Fibroblast of lung (primary cell): ENCODE measurements around the gene RUSC2.
"Not testable (repeated sequence)": the region's sequence is repeated elsewhere in the genome, so short reads cannot be mapped to it uniquely, and the experiment has no call there.

Source experiments
- CTCF ChIP-seq, 2 donors: IDR thresholded peaks in 1 of 2; conservative IDR thresholded peaks in 1 of 2; 1 replicate in 1 of 2; 2 replicates in 1 of 2; pipeline ENCODE4 v1.5.1; 2011 to 2012; ENCODE audit warnings: low read length in 2 of 2, control low read depth in 1 of 2, inconsistent platforms in 1 of 2, low read depth in 1 of 2, mild to moderate bottlenecking in 1 of 2
- EZH2 ChIP-seq: IDR thresholded peaks from 2 replicates; pipeline ENCODE4 v1.5.1; 2012; ENCODE audit warnings: low read length, control low read depth, mild to moderate bottlenecking; ENCODE audit errors: missing control alignments

DNA sequence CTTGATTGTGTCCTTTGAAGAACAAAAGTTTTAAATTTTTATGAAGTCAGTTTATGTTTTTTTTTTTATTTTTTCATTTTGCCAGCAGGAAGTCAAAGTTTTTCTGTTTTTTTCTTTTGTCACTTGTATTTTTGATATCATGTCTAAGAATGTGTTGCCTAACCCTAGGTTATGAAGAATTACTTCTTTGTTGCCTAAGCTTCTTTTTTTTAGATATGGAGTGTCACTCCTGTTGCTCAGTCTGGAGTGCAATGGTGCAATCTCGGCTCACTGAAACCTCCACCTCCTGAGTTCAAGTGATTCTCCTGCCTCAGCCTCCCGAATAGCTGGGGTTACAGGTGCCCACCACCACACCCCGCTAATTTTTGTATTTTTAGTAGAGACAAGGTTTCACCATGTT, 45.0 kb downstream of the RUSC2 start:
- not testable (repeated sequence) for TF ChIP-seq EZH2; CTCF (conservative IDR thresholded peaks at IDR 0.05 in 1 of 2, IDR thresholded peaks at IDR 0.05 in 1 of 2; ENCODE audit: low read depth in 1 of 2, low read length in 2 of 2)
